NCI-H1417 treated with DMSO at 0.1 percent for 48 hours (cell line): ENCODE results near the gene NDRG2.

ENCODE experiments used
- DNase-seq: peaks from one replicate; lab custom pipeline; 2025; lab: John Stamatoyannopoulos, UW

NDRG2 gene

DNA sequence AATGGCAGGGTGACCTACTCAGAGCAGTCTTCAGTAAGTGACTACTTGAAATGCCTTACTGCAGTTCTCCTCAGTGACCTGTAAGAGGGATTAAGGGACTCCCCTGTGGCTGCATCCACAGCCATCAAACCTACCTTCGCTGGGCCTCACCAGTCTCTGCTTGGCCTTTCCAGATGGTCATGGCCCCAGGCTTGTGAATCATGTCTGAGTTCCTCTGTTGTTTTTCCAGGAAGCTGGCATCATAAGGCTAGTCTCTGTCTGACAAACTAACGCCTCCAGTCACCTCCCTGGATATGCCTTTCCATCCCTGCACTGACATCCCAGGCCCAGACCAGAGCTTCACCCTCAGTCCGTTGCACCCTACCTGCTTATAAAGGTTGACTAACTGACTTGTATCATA is 55.5 kb downstream of the NDRG2 start:
- no peak for DNase-seq
